GM12873 (cell line): ENCODE measurements around the gene CYP3A5.

Experiments
- CTCF ChIP-seq: IDR thresholded peaks from 2 replicates; pipeline ENCODE4 v1.5.1; 2012; ENCODE audit warnings: low read depth, mild to moderate bottlenecking, moderate library complexity, low read length, control low read depth; ENCODE audit not compliant: insufficient read depth; ENCODE audit errors: missing control alignments

CYP3A5 gene

GRCh38 chr7:99624484-99624883, 55.3 kb downstream of the CYP3A5 start:
- no peak for TF ChIP-seq CTCF

- no peak for TF ChIP-seq CTCF
Observed at GRCh38 chr7:99623702-99624447, 55.9 kb downstream of the CYP3A5 start.

DNA sequence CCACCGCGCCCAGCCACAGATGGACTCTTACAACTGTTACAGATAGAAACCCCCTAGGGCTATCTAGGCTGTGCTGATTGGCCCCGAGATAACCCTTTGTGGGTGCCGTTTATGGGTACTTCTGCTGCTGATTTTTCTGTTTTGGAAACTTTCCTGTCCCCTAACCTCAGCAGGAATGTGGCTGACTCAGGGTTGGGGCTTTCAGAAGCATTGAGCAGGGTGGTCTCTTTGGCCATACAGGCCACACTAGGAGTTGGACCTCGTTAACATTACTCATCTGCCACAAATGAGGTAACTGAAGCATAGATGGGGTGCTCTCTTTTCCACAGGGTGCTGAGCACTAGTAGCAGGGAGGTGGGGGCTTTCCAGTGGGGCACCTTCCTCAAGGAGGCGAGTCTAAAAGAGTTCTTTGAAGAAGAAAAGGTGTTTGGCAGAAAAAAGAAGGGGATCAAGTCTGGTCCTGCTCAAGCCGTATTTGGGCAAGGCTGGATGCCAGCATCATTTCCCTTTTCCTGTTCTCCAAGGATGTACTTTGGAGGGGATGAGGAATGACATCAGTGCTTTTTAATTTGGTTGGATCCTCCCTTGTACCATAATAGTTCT, 56.6 kb downstream of the CYP3A5 start:
- TF ChIP-seq CTCF = no peak

DNA sequence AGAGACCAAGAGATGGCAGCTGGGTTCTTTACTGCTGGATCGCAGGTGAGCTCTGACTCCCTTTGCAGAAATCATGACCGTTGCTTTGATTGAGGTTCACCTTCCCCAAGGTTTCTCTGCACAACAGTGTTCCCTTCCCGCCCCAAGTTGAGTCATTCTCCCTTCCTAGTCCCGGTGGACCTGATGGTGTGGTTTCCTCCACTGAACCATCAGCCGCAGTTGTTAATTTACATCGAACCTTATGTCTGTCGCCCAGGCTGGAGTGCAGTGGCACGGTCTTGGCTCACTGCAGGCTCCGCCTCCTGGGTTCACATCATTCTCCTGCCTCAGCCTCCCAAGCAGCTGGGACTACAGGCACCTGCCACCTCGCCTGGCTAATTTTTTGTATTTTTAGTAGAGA, 57.2 kb downstream of the CYP3A5 start:
- no peak for TF ChIP-seq CTCF

DNA sequence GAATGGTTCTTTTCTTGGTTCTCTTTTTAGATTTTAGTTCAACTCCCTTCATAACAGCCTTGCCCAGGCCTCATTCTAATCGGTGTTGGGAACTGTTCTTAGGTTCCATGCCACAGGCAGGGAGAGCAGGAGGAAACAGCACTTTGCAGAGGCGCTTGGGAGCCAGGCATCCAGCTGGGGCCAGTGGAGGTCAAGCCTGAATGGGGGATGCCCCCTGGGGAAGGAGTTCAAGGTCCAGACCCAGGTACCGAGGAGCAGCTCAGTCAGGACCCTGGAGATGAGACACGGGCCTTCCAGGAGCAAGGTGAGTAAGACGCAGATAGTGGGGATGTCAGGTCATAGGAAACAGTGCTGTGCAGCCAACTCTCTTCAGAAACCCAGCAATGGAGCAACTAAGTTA, 58.5 kb downstream of the CYP3A5 start:
- no peak for TF ChIP-seq CTCF

DNA sequence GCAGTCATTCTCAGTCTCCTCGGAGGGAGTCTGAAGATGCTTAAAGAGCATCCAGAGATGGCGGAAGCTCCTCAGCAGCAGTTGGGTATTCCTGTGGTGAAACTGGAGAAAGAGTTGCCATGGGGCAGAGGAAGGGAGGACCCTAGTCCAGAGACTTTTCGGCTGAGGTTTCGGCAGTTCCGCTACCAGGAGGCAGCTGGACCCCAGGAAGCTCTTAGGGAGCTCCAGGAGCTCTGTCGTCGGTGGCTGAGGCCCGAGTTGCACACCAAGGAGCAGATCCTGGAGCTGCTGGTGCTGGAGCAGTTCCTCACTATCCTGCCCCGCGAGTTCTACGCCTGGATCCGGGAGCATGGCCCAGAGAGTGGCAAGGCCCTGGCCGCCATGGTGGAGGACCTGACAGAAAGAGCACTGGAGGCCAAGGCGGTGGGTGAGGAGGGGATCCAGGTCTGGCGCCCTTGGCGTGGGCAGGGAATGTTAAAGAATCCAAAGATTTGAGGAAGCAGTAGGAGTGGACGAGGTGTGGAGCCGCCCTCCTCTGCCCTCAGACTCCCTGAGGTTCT, 60.1 kb downstream of the CYP3A5 start:
- TF ChIP-seq CTCF = no peak

DNA sequence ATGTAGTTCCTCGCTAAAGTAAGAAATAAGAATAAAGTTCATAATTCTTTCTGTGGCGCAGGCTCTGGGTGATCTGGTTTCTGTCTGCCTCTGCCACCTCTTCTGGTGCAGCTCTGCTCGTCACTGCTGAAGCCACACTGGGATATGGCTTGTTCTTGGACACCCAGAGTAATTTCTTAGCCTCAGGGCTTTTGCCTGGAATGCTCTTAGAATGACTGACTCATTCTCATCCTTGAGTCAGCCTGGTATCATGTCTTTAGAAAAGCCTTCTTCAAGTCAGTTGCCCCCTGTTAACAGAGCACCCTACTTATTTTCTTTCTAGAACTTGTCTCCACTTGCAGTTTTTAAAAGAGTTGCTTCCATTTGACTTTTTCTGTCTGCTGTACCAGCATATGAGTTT, 61.1 kb downstream of the CYP3A5 start:
- no peak for TF ChIP-seq CTCF
